ENCODE results near the gene ZNF276.
"Not testable (repeated sequence)": the region's sequence is repeated elsewhere in the genome, so short reads cannot be mapped to it uniquely, and the experiment has no call there.

The ZNF276 gene, protein sequence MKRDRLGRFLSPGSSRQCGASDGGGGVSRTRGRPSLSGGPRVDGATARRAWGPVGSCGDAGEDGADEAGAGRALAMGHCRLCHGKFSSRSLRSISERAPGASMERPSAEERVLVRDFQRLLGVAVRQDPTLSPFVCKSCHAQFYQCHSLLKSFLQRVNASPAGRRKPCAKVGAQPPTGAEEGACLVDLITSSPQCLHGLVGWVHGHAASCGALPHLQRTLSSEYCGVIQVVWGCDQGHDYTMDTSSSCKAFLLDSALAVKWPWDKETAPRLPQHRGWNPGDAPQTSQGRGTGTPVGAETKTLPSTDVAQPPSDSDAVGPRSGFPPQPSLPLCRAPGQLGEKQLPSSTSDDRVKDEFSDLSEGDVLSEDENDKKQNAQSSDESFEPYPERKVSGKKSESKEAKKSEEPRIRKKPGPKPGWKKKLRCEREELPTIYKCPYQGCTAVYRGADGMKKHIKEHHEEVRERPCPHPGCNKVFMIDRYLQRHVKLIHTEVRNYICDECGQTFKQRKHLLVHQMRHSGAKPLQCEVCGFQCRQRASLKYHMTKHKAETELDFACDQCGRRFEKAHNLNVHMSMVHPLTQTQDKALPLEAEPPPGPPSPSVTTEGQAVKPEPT

DNA sequence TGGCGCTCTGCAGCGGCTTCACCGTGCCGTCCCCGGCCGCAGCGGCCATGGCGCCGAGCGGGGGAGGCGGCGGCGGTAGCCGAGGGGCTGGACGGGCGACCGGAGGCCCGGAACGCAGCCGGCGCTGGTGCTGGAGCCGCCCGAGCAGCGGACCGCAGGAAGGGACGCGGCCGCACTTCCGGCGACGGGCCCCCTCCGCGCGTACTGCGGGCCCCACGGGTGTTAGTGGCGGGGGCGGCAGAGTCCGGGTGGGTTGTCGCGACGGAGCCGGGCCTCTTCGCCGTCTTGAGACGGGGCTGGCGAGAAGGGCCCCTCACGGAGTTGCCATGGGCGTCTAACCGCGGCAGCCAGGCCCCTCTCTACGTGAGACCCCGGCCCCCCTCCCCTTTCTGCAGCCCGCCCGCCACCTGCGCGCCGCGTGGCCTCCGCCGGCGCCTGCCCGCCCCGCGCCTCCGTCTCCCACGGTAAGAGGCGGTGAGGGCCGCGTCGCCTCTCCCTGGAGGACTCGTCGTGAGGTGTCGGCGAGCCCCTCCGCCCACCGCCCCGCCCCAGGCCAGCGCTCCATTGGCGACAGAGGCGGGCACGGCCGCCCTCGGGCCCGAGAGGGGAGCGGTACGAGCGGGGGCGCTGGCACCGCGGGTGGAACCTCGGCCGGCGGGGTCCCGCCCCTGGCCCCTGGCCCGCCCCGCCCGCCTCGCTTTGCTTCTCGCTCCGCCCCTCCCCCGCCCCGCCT lies at the start of gene ZNF276, which contains the start of gene VPS9D1:
ZNF276 (plus strand) TSS at position 725 of the 733 bp plus-strand sequence. CDS start 104 bp downstream, outside the sequence.
VPS9D1 (minus strand) TSS at position 86 of the 733 bp plus-strand sequence; CDS start at position 49, 37 bp downstream.
- peak; percentile 78 for DNase-seq

GRCh38 chr16:89671565-89671964 lies 49.8 kb upstream of the ZNF276 start:
- not testable (repeated sequence) for DNase-seq

GRCh38 chr16:89672177-89672941 lies 49.0 kb upstream of the ZNF276 start:
- no peak for DNase-seq

DNA sequence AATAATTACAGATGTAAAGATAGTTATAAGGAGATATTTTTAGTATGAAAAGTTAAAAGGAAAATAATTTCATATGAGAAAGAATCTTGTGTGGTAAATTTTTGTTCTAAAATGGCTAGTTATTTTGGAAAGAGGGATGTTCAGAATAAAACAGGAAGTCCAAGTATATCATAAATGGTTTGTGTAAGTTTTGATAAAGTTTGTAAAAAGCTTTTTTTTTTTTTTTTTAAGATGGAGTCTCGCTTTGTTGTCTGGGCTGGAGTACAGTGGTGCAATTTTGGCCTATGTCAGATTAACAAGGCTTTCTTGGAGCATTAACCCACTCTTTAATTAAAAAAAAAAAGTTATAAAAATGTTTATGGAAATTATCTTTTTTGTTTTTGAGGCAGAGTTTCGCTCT lies 43.1 kb upstream of the ZNF276 start:
- DNase-seq = no peak

- no peak for DNase-seq
Measured at GRCh38 chr16:89685916-89686315, 35.4 kb upstream of the ZNF276 start.

- DNase-seq = peak; percentile 85
Measured at GRCh38 chr16:89686520-89687091, 34.7 kb upstream of the ZNF276 start, which contains the start of gene CDK10. Gene CDK10, plus strand, starts transcription at chr16:89686689. Its CDS starts 22 bp downstream, at chr16:89686711.

GRCh38 chr16:89687092-89687940 lies 34.0 kb upstream of the ZNF276 start:
- DNase-seq = peak; percentile 50

GRCh38 chr16:89688395-89688794 lies 32.9 kb upstream of the ZNF276 start:
- no peak for DNase-seq

DNA sequence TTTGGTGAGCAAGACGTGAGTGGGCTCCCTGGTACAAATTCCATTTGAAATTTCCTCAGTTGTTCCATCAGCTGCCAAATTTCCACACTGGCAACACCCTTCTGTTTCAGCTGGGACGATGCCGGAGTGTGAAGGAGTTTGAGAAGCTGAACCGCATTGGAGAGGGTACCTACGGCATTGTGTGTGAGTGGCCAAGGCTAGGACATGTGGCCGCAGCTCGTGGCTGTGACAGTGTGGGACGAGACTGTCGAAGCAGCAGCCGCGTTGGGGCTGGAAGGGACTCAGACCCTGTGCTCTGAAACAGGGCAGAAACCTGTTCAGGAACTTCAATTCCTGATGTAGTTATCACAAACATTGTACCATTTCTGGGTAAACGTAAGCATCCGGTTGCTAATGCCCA lies 32.2 kb upstream of the ZNF276 start:
- DNase-seq = no peak

DNA sequence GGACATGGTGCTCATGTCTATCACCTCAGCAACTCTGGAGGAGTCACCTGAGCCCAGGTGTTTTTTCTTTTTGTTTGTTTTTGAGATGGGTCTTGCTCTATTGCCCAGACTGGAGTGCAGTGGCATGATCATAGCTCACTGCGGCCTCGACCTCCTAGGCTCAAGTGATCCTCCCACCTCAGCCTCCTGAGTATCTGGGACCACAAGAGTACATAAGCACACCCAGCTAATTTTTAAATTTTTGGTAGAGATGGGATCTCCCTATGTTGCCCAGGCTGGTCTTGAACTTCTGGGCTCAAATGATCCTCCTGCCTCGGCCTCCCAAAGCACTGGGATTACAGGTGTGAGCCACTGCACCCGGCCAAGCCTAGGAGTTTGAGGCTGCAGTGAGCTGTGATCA lies 31.7 kb upstream of the ZNF276 start:
- DNase-seq = not testable (repeated sequence)

GRCh38 chr16:89690392-89690901 lies 30.9 kb upstream of the ZNF276 start:
- no peak for DNase-seq

- DNase-seq = no peak
Measured at GRCh38 chr16:89691231-89691985, 29.9 kb upstream of the ZNF276 start.

- no peak for DNase-seq
Measured at GRCh38 chr16:89691986-89692569, 29.3 kb upstream of the ZNF276 start.

DNA sequence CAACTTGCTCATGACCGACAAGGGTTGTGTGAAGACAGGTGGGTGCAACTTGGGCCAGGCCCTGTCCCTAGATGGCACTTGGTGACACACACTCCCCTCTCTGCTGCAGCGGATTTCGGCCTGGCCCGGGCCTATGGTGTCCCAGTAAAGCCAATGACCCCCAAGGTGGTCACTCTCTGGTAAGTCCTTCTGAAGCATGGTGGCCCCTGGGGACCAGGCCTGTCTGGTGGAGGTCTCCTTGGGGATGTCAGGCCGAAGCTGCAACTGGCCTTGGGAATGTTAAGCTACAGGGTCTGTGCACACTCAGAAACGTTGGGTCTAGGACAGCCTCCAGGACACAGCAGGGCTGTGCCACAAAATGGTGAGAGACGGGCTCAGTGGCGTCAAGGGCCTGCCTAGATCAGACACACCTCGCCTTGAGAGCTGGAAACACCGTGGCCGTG lies 28.0 kb upstream of the ZNF276 start:
- DNase-seq = no peak

DNA sequence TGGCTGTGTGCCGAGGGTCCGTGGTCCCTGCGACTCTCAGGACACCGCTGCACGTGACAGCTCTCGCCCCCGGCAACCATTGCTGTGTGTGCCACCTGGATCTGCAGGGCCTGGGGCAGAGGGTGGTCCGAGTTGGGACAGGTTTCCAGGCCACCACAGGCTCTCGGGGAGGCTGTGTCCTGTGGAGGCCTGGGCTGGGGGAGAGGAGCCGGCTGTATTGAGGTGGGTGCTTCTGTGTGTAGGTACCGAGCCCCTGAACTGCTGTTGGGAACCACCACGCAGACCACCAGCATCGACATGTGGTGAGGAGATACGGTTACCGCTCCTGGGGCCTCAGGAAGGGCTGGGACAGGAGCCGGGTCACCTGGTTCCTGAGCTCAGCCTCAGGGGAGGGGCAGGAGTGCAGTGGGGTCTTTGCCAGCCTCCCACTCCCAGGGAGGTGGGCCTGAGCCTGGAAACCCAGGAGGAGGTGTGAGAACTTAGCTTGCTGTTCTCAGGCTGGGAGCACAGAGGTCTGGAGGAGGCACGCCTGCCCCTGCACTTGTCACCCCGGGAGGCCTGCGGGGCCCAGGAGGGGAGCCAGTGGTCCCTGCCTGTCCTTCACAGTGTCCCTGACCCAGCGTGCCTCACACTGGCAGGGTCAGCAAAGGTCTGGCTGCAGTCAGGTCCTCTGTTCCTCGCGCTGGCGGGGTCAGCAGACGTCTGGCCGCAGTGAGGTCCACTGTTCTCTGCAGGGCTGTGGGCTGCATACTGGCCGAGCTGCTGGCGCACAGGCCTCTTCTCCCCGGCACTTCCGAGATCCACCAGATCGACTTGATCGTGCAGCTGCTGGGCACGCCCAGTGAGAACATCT lies 27.2 kb upstream of the ZNF276 start:
- no peak for DNase-seq

GRCh38 chr16:89694784-89695085 lies 26.6 kb upstream of the ZNF276 start:
- DNase-seq = not testable (repeated sequence)

- no peak for DNase-seq
Measured at GRCh38 chr16:89695086-89695874, 26.1 kb upstream of the ZNF276 start.

Measured in fibroblast of skin of right biceps (primary cell).